SK-N-SH (cell line): Measurements from ENCODE around the gene STRN. TPM values are rescaled to one million over a fixed set of nuclear protein-coding genes. Genes with fewer than 3 reads are reported as not detected.

Experiments used
- CTCF ChIA-PET: fragments of 300-600, 350-600 bp; formaldehyde crosslinking; extraction: SDS; loops from one replicate; lab custom pipeline; 2021; lab: Yijun Ruan, JAX
- POLR2A ChIA-PET: fragments of 350-600 bp; sonication (Branson Sonifier 250); formaldehyde crosslinking; extraction: SDS; loops from one replicate; lab custom pipeline; 2020; ENCODE audit warnings: antibody characterized with exemption, inconsistent platforms; lab: Yijun Ruan, JAX
- DNase-seq: peaks from one replicate; pipeline ENCODE4 v3.0.0; 2012
- H2AFZ ChIP-seq: fragments of 200-600 bp; sonication (generic); 2 replicates; pipeline ENCODE4 v1.8.1; 2016; ENCODE audit warnings: antibody characterized with exemption, mild to moderate bottlenecking, low read depth
- H3F3A ChIP-seq: fragments of 200-600 bp; sonication (generic); replicated peaks from 2 replicates; pipeline ENCODE3; 2016; ENCODE audit warnings: antibody characterized with exemption, mild to moderate bottlenecking; ENCODE audit not compliant: insufficient read depth
- H3K27ac ChIP-seq, 2 experiments: fragments of 200-500 bp in 1 of 2; fragments of 200-600 bp in 1 of 2; sonication (Bioruptor generic) in 1 of 2; sonication (generic), shearing (Covaris generic) in 1 of 2; 2 replicates each; pipeline versions ENCODE4 v1.5.1 to v1.6.1; 2014 to 2016; ENCODE audit warnings: low read depth in 2 of 2, inconsistent platforms in 1 of 2, low read length in 1 of 2, mild to moderate bottlenecking in 1 of 2, mixed read lengths in 1 of 2
- H3K27me3 ChIP-seq: fragments of 200-600 bp; sonication (generic), shearing (Covaris generic); 2 replicates; pipeline ENCODE4 v1.6.1; 2016; ENCODE audit warnings: mixed run types; ENCODE audit not compliant: insufficient read depth
- H3K36me3 ChIP-seq, 2 experiments: fragments of 200-500 bp in 1 of 2; fragments of 200-600 bp in 1 of 2; sonication (Bioruptor generic) in 1 of 2; sonication (generic) in 1 of 2; replicated peaks in 1 of 2; 2 replicates each; pipeline versions ENCODE3 to v1.5.1; 2014 to 2016; ENCODE audit warnings: low read length in 1 of 2, mild to moderate bottlenecking in 1 of 2; ENCODE audit not compliant: insufficient read depth in 2 of 2, control insufficient read depth in 1 of 2
- H3K4me1 ChIP-seq, 2 experiments: fragments of 200-500 bp in 1 of 2; fragments of 200-600 bp in 1 of 2; sonication (Bioruptor generic) in 1 of 2; sonication (generic), shearing (Covaris generic) in 1 of 2; 2 replicates each; pipeline versions ENCODE4 v1.5.1 to v1.6.1; 2014 to 2016; ENCODE audit warnings: low read depth in 1 of 2, low read length in 1 of 2, mixed run types in 1 of 2; ENCODE audit not compliant: insufficient read depth in 2 of 2, control insufficient read depth in 1 of 2
- H3K4me2 ChIP-seq: fragments of 200-600 bp; sonication (generic), shearing (Covaris generic); 2 replicates; pipeline ENCODE4 v1.6.1; 2017; ENCODE audit warnings: mixed run types
- H3K4me3 ChIP-seq, 2 experiments: fragments of 200-500 bp in 1 of 2; fragments of 200-600 bp in 1 of 2; sonication (Bioruptor generic) in 1 of 2; sonication (generic), shearing (Covaris generic) in 1 of 2; 2 replicates each; pipeline versions ENCODE4 v1.5.1 to v1.8.1; 2014 to 2016; ENCODE audit warnings: low read depth in 2 of 2, inconsistent platforms in 1 of 2, low read length in 1 of 2, mild to moderate bottlenecking in 1 of 2, mixed read lengths in 1 of 2, moderate library complexity in 1 of 2
- H3K79me2 ChIP-seq: fragments of 200-600 bp; sonication (generic); 2 replicates; pipeline ENCODE4 v1.8.1; 2017; ENCODE audit warnings: mild to moderate bottlenecking; ENCODE audit not compliant: insufficient read depth
- H3K9ac ChIP-seq: fragments of 200-600 bp; sonication (generic); 2 replicates; pipeline ENCODE4 v1.6.1; 2017; ENCODE audit warnings: mixed run types
- H3K9me2 ChIP-seq: fragments of 200-600 bp; sonication (generic); 2 replicates; pipeline ENCODE4 v1.6.1; 2017; ENCODE audit warnings: mixed run types
- H3K9me3 ChIP-seq: fragments of 200-600 bp; sonication (generic); 2 replicates; pipeline ENCODE4 v1.6.1; 2017; ENCODE audit warnings: mixed run types, mild to moderate bottlenecking, moderate library complexity
- H4K20me1 ChIP-seq: fragments of 200-600 bp; sonication (generic); 2 replicates; pipeline ENCODE4 v1.6.1; 2017; ENCODE audit warnings: mild to moderate bottlenecking, mixed run types; ENCODE audit not compliant: insufficient read depth
- ELF1 ChIP-seq: IDR thresholded peaks from 2 replicates; pipeline ENCODE4 v1.4.0; 2012
- FOXM1 ChIP-seq: IDR thresholded peaks from 2 replicates; pipeline ENCODE4 v1.4.0; 2012; ENCODE audit warnings: low read depth, mild to moderate bottlenecking
- MXI1 ChIP-seq: IDR thresholded peaks from 2 replicates; pipeline ENCODE4 v1.6.1; 2012; ENCODE audit warnings: mild to moderate bottlenecking, low read depth, low read length, improper control_type of control experiment
- WGBS: methylation state at CpG from one replicate; pipeline ENCODE4 v1.1.6; 2017; ENCODE audit warnings: low lambda C conversion rate; 5-methylcytosine and 5-hydroxymethylcytosine counted together
- polyA plus RNA-seq, 3 experiments: library from polyadenylated mRNA; depleted of rRNA; stranded (reverse); fragments of >200 nt; gene quantifications; 2 replicates each; pipeline ENCODE4 v1.2.3, GENCODE V29; 2012
- TF ChIP-seq, protein P1 (sequence below): IDR thresholded peaks from 2 replicates; pipeline ENCODE4; 2012
- TF ChIP-seq, protein P2 (sequence below): IDR thresholded peaks from 2 replicates; pipeline ENCODE4 v1.4.0; 2012; ENCODE audit warnings: low read depth, borderline replicate concordance

Gene STRN
- polyA plus RNA-seq, 1 of the 3 experiments (the other 2 are of a cell fraction): 4.8 TPM

DNA sequence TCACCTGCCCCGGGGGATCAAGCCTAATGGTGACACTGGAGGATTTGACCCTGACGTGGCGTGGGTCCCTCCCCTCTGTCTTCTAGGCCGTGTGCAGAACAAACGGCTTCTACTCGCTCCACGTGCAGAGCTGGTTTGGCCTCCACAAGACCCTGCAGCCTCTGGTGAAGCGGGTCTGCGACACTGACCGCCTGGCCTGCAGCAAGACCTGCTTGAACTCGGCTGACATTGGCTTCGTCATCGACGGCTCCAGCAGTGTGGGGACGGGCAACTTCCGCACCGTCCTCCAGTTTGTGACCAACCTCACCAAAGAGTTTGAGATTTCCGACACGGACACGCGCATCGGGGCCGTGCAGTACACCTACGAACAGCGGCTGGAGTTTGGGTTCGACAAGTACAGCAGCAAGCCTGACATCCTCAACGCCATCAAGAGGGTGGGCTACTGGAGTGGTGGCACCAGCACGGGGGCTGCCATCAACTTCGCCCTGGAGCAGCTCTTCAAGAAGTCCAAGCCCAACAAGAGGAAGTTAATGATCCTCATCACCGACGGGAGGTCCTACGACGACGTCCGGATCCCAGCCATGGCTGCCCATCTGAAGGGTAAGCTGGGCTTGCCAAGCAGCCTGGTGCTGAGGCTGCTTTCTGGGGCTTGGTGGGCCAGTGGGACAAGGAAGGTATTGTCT, 157.8 kb downstream of the STRN start:
- no peaks in the 10 kb centered on the region for H3K27me3 ChIP-seq
- no peaks in the 10 kb centered on the region for H4K20me1 ChIP-seq
- H3F3A ChIP-seq: no peaks in the 10 kb centered on the region
- WGBS: 82% methylated on average over 29 of the region's 35 CpGs
- DNase-seq: no peak
- H2AFZ ChIP-seq: no peak overlapping the region
- no peak for TF ChIP-seq FOXM1
- POLR2A ChIA-PET: no interaction called here
- H3K4me1 ChIP-seq: no peaks in the 10 kb centered on the region
- no peaks in the 10 kb centered on the region for H3K36me3 ChIP-seq
- no peak overlapping the region for H3K4me3 ChIP-seq
- no peak overlapping the region for H3K9ac ChIP-seq
- no peak overlapping the region for H3K4me2 ChIP-seq
- no peaks in the 10 kb centered on the region for H3K79me2 ChIP-seq
- no peak overlapping the region for H3K27ac ChIP-seq
- no peaks in the 10 kb centered on the region for H3K9me3 ChIP-seq
- CTCF ChIA-PET: interaction anchor here (1.3 to 3.5 kb wide), 2 partner anchors 10 to 23 kb away, joined by 3 to 31 read pairs; no protein-coding TSS in a partner anchor
- no peaks in the 10 kb centered on the region for H3K9me2 ChIP-seq

DNA sequence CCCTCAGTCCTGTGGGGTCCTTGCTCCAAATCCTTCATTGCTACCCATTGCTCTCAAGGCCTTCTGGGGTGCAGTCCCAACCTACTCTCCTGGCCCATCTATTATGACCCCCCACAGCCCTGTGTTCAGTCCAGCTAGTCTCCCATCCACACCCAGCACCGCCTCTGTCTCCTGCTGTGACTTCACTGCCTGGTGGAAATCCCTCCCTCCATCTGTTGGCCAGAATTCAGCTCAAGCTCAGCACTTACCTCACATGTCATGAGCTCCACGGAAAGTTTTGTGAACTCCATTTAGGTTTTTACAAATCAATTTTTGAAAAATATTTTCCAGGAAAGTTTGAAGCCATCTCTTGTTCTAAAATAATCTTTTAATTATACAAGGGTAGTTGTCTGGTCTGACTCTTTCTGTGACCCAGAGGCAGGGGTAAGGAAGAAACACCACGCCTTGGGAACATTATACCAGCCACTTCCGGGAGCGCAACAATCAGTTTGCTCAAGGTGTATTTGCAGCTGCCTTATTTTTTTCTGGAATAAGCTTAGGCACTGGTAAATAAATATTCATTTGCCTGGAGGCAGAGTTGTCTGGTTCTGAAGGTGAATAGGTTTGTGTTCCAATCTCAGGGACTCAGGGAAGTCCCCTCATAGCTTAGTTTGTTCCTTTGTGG, 159.0 kb downstream of the STRN start:
- H3K4me3 ChIP-seq: no peak overlapping the region
- no peaks in the 10 kb centered on the region for H3K4me1 ChIP-seq
- no peaks in the 10 kb centered on the region for H3K27me3 ChIP-seq
- no peaks in the 10 kb centered on the region for H4K20me1 ChIP-seq
- H3K36me3 ChIP-seq: no peaks in the 10 kb centered on the region
- TF ChIP-seq, protein P1, sequence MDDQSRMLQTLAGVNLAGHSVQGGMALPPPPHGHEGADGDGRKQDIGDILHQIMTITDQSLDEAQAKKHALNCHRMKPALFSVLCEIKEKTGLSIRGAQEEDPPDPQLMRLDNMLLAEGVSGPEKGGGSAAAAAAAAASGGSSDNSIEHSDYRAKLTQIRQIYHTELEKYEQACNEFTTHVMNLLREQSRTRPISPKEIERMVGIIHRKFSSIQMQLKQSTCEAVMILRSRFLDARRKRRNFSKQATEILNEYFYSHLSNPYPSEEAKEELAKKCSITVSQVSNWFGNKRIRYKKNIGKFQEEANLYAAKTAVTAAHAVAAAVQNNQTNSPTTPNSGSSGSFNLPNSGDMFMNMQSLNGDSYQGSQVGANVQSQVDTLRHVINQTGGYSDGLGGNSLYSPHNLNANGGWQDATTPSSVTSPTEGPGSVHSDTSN: no peak
- TF ChIP-seq MXI1 (no peak), ELF1 (no peak)
- TF ChIP-seq, protein P2, sequence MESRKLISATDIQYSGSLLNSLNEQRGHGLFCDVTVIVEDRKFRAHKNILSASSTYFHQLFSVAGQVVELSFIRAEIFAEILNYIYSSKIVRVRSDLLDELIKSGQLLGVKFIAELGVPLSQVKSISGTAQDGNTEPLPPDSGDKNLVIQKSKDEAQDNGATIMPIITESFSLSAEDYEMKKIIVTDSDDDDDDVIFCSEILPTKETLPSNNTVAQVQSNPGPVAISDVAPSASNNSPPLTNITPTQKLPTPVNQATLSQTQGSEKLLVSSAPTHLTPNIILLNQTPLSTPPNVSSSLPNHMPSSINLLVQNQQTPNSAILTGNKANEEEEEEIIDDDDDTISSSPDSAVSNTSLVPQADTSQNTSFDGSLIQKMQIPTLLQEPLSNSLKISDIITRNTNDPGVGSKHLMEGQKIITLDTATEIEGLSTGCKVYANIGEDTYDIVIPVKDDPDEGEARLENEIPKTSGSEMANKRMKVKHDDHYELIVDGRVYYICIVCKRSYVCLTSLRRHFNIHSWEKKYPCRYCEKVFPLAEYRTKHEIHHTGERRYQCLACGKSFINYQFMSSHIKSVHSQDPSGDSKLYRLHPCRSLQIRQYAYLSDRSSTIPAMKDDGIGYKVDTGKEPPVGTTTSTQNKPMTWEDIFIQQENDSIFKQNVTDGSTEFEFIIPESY: no peak
- H2AFZ ChIP-seq: no peak overlapping the region
- WGBS: 64% methylated on average over 5 of the region's 5 CpGs
- no peak overlapping the region for H3K4me2 ChIP-seq
- POLR2A ChIA-PET: no interaction called here
- H3K27ac ChIP-seq: no peak overlapping the region
- H3K9ac ChIP-seq: no peak overlapping the region
- H3F3A ChIP-seq: no peaks in the 10 kb centered on the region
- H3K9me3 ChIP-seq: no peaks in the 10 kb centered on the region
- H3K9me2 ChIP-seq: no peaks in the 10 kb centered on the region
- DNase-seq: no peak
- CTCF ChIA-PET: interaction anchor here (1.1 to 3.5 kb wide), 5 partner anchors 8 to 28 kb away, joined by 3 to 31 read pairs (median 3); no protein-coding TSS in a partner anchor
- H3K79me2 ChIP-seq: no peaks in the 10 kb centered on the region
